CD4-positive, alpha-beta T cell (primary cell): Measurements from ENCODE around the gene ZNF778. TPM values are rescaled to one million over a fixed set of nuclear protein-coding genes. Genes with fewer than 3 reads are reported as not detected.
"Not testable (repeated sequence)": the region's sequence is repeated elsewhere in the genome, so short reads cannot be mapped to it uniquely, and the experiment has no call there.

Experiments
- ATAC-seq: fragments of 200-7000 bp; cut with Tn5 transposase; one replicate; pipeline ENCODE4 v1.10.0; 2022; ENCODE audit warnings: mild to moderate bottlenecking; ENCODE audit not compliant: poor library complexity
- CTCF ChIA-PET: fragments of 350-600 bp; sonication (Branson Sonifier 250); formaldehyde crosslinking; loops from one replicate; lab custom pipeline; 2021; ENCODE audit warnings: antibody characterized with exemption, inconsistent platforms; lab: Charles Lee
- POLR2A ChIA-PET: fragments of 350-600 bp; sonication (Branson Sonifier 250); formaldehyde crosslinking; loops from one replicate; lab custom pipeline; 2021; ENCODE audit warnings: antibody characterized with exemption, inconsistent platforms; lab: Charles Lee
- DNase-seq, 14 experiments: peaks; one replicate each; pipeline ENCODE4 v3.0.0-alpha.2; 2013 to 2020; ENCODE audit warnings: mixed read lengths in 2 of 14
- H3K27ac ChIP-seq, 2 donors: one replicate each; pipeline versions ENCODE4 v1.5.1 to v1.7.0; 2013; ENCODE audit warnings: low read length in 2 of 2, low read depth in 1 of 2, mild to moderate bottlenecking in 1 of 2
- H3K27me3 ChIP-seq, 2 experiments: 1 replicate in 1 of 2; 2 replicates in 1 of 2; pipeline versions ENCODE4 v1.6.1 to v1.7.0; 2013; ENCODE audit warnings: low read length in 2 of 2, control low read depth in 1 of 2, mild to moderate bottlenecking in 1 of 2, moderate library complexity in 1 of 2; ENCODE audit not compliant: insufficient read depth in 2 of 2, control insufficient read depth in 1 of 2
- H3K36me3 ChIP-seq: one replicate; pipeline ENCODE4 v1.6.1; 2013; ENCODE audit warnings: low read length, control low read depth; ENCODE audit not compliant: insufficient read depth
- H3K4me1 ChIP-seq: one replicate; pipeline ENCODE4 v1.6.1; 2013; ENCODE audit warnings: low read length, control low read depth; ENCODE audit not compliant: insufficient read depth
- H3K4me3 ChIP-seq: one replicate; pipeline ENCODE4 v1.5.1; 2013; ENCODE audit warnings: mild to moderate bottlenecking, low read length, moderate library complexity
- H3K9me3 ChIP-seq, 2 experiments: 1 replicate in 1 of 2; 2 replicates in 1 of 2; pipeline versions ENCODE4 v1.6.1 to v1.7.0; 2013; ENCODE audit warnings: low read length in 2 of 2, mild to moderate bottlenecking in 2 of 2, control low read depth in 1 of 2, moderate library complexity in 1 of 2; ENCODE audit not compliant: control insufficient read depth in 1 of 2, insufficient read depth in 1 of 2
- H3K27ac Mint-ChIP-seq: one replicate; pipeline ENCODE4 v1.8.0; 2020; ENCODE audit warnings: mixed read lengths
- H3K27me3 Mint-ChIP-seq: one replicate; pipeline ENCODE4 v1.8.0; 2021; ENCODE audit warnings: mixed read lengths
- H3K36me3 Mint-ChIP-seq: one replicate; pipeline ENCODE4 v1.8.0; 2021; ENCODE audit warnings: low read depth, mixed read lengths
- H3K4me1 Mint-ChIP-seq: one replicate; pipeline ENCODE4 v1.8.0; 2021; ENCODE audit warnings: low read depth, mixed read lengths
- H3K4me3 Mint-ChIP-seq: one replicate; pipeline ENCODE4 v1.8.0; 2020; ENCODE audit warnings: mild to moderate bottlenecking, mixed read lengths
- H3K9me3 Mint-ChIP-seq: one replicate; pipeline ENCODE4 v1.8.0; 2020; ENCODE audit warnings: mixed read lengths
- CTCF ChIP-seq: fragments of 200-600 bp; IDR thresholded peaks from one replicate; pipeline ENCODE4 v1.8.0; 2022; ENCODE audit warnings: antibody characterized with exemption, mild to moderate bottlenecking
- intact Hi-C, 2 experiments: fragments of 100-400 bp; cut with DNase I in 1 of 2; cut with micrococcal nuclease in 1 of 2; formaldehyde crosslinking; loops; one replicate each; pipeline versions ENCODE4 v1.15.1 to v1.9.0; 2023 to 2025; cut with DNase I, micrococcal nuclease
- total RNA-seq, 174 experiments: library from RNA in 2 of 174; stranded (reverse) in 2 of 174; gene quantifications; one replicate each; pipeline ENCODE4 v1.2.3 and lab custom pipeline; 2021 to 2026

Gene ZNF778
- total RNA-seq, 2 experiments from 2014 or later, result 4.0 to 6.7 TPM

DNA sequence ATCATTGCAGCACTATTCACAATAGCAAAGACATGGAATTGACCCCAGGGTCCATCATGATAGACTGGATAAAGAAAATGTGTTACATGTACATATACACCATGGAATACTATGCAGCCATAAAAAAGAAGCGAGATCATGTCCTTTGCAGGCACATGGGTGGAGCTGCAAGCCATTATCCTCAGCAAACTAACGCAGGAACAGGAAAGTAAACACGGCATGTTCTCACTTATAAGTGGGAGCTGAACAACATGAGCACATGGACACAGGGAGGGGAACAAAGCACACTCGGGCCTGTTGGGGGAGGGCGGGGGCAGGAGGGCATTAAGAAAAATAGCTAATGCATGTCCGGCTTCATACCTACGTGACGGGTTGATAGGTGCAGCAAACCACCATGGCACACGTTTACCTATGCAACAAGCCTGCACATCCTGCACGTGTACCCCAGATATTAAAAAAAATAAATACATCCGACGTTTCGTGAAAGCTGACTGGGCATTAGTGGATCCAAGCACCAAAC, 28.9 kb downstream of the ZNF778 start:
- ATAC-seq (no peak), DNase-seq (no peak)
- Histone ChIP-seq H3K27ac (no peak overlapping the region), H3K4me1 (peaks cover 33% of the 10 kb centered on the region), H3K27me3 (no peaks in the 10 kb centered on the region), H3K4me3 (no peak overlapping the region), H3K36me3 (no peaks in the 10 kb centered on the region), H3K9me3 (peaks cover 6 to 21% of the 10 kb centered on the region in 2 experiments)
- ChIA-PET POLR2A (interaction anchor here (0.7 to 1.4 kb wide), 5 partner anchors 29 to 676 kb away, joined by 3 to 10 read pairs (median 3); partner anchors contain the start of genes APRT, TCF25, ZC3H18 and ZNF778), CTCF (no interaction called here)
- Mint-ChIP-seq H3K36me3 (no peaks in the 10 kb centered on the region), H3K27me3 (no peaks in the 10 kb centered on the region), H3K27ac (peak overlapping the region; percentile 64), H3K4me1 (peaks cover 11% of the 10 kb centered on the region), H3K4me3 (peak overlapping the region; percentile 77), H3K9me3 (no peaks in the 10 kb centered on the region)
- intact Hi-C loops, result loop anchor here in 1 of 2 experiments (5.0 to 10.0 kb wide), 2 partner anchors 626 to 1292 kb away; partner anchors contain the start of genes BANP and TCF25
- TF ChIP-seq CTCF, result no peak

- H3K9me3 Mint-ChIP-seq, result no peaks in the 10 kb centered on the region
- Histone ChIP-seq H3K27me3 (no peaks in the 10 kb centered on the region), H3K4me1 (peaks cover 27% of the 10 kb centered on the region), H3K9me3 (peaks cover 6 to 21% of the 10 kb centered on the region in 2 experiments), H3K4me3 (peak overlapping the region; percentile 35), H3K36me3 (no peaks in the 10 kb centered on the region), H3K27ac (no peak overlapping the region)
- no peaks in the 10 kb centered on the region for H3K36me3 Mint-ChIP-seq
- TF ChIP-seq CTCF, result no peak
- ATAC-seq, result peak; percentile 91
- peaks cover 6% of the 10 kb centered on the region for H3K4me1 Mint-ChIP-seq
- ChIA-PET CTCF (interaction anchor here (0.6 to 0.7 kb wide), 2 partner anchors 42 to 262 kb away, joined by 3 to 4 read pairs; no protein-coding TSS in a partner anchor), POLR2A (interaction anchor here (0.6 to 1.4 kb wide), 13 partner anchors 10 to 677 kb away, joined by 3 to 10 read pairs (median 3); partner anchors contain the start of genes APRT, CHMP1A, SPATA33 and TCF25)
- DNase-seq, result peak; percentile 91 to 100 (median 96)
- H3K27ac Mint-ChIP-seq, result peak overlapping the region; percentile 72
- H3K4me3 Mint-ChIP-seq, result peak overlapping the region; percentile 82
- no peaks in the 10 kb centered on the region for H3K27me3 Mint-ChIP-seq
- intact Hi-C loops, result loop anchor here in 1 of 2 experiments (1.0 to 10.0 kb wide), 3 partner anchors 313 to 1292 kb away; partner anchors contain the start of genes BANP, RPL13 and TCF25
Measured at GRCh38 chr16:89246903-89247733, 29.6 kb downstream of the ZNF778 start.

DNA sequence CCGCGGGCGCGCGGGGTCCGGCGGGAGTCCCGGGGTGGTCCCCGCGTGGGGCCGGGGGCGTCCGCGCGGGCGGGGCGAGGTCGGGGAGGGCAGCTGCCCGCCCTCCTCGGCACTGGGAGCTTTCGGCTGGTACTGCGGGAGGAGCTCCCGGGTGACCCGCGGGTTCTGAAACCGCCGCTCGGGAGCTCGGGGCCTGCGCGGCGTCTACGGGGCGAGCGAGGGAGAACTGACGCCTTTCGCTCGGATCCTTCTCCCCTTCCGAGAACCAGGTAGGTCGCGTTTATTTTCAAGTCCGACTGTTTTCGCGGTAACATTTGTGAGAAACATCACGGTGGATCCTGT, 30.2 kb downstream of the ZNF778 start:
- H3K27me3 ChIP-seq, H3K27me3 Mint-ChIP-seq, H3K36me3 ChIP-seq, H3K27ac ChIP-seq, H3K36me3 Mint-ChIP-seq, ATAC-seq, H3K4me1 Mint-ChIP-seq, DNase-seq, H3K9me3 Mint-ChIP-seq: not testable (repeated sequence)
- POLR2A ChIA-PET, result interaction anchor here (0.6 to 1.4 kb wide), 11 partner anchors 10 to 678 kb away, joined by 3 to 10 read pairs (median 3); partner anchors contain the start of genes APRT, CHMP1A, SPATA33 and ZC3H18
- CTCF ChIA-PET, result interaction anchor here (0.6 to 0.7 kb wide), 2 partner anchors 43 to 261 kb away, joined by 3 to 4 read pairs; no protein-coding TSS in a partner anchor
- H3K4me3 Mint-ChIP-seq, result peak overlapping the region; percentile 87
- intact Hi-C loops, result loop anchor here in 1 of 2 experiments (1.0 to 10.0 kb wide), 3 partner anchors 313 to 1293 kb away; partner anchors contain the start of genes BANP, RPL13 and TCF25
- Histone ChIP-seq H3K9me3 (peaks cover 6 to 21% of the 10 kb centered on the region in 2 experiments), H3K4me3 (peak overlapping the region; percentile 55), H3K4me1 (peaks cover 22% of the 10 kb centered on the region)
- peak overlapping the region; percentile 72 for H3K27ac Mint-ChIP-seq
